GM18909 (cell line): ENCODE measurements around the gene SGMS1.
"Not testable (repeated sequence)": the region's sequence is repeated elsewhere in the genome, so short reads cannot be mapped to it uniquely, and the experiment has no call there.

Source experiments
- ATAC-seq: cut with Tn5 transposase; IDR thresholded peaks from one replicate; pipeline ENCODE4 v1.9.1; 2021; ENCODE audit warnings: mild to moderate bottlenecking; ENCODE audit not compliant: unreplicated experiment, poor library complexity

Gene SGMS1

GRCh38 chr10:50542871-50543270 is 80.9 kb downstream of the SGMS1 start:
- ATAC-seq = no peak

GRCh38 chr10:50541921-50542320 is 81.8 kb downstream of the SGMS1 start:
- ATAC-seq = peak; percentile 36

GRCh38 chr10:50541317-50541716 is 82.4 kb downstream of the SGMS1 start:
- ATAC-seq = no peak

GRCh38 chr10:50540826-50541122 is 83.0 kb downstream of the SGMS1 start:
- ATAC-seq = peak; percentile 5

- ATAC-seq = peak; percentile 61
Measured at GRCh38 chr10:50540069-50540825, 83.5 kb downstream of the SGMS1 start.

GRCh38 chr10:50538555-50539398 is 85.0 kb downstream of the SGMS1 start:
- ATAC-seq = peak; percentile 26

- no peak for ATAC-seq
Measured at GRCh38 chr10:50536617-50537240, 87.0 kb downstream of the SGMS1 start.

GRCh38 chr10:50534748-50535376 is 88.9 kb downstream of the SGMS1 start:
- ATAC-seq = not testable (repeated sequence)

GRCh38 chr10:50533296-50533695 is 90.5 kb downstream of the SGMS1 start:
- no peak for ATAC-seq

- ATAC-seq = no peak
Measured at GRCh38 chr10:50531388-50532077, 92.2 kb downstream of the SGMS1 start.

GRCh38 chr10:50529660-50530059 is 94.1 kb downstream of the SGMS1 start:
- ATAC-seq = no peak

GRCh38 chr10:50528206-50528605 is 95.5 kb downstream of the SGMS1 start:
- ATAC-seq = peak; percentile 56

- ATAC-seq = no peak
Measured at GRCh38 chr10:50527442-50528043, 96.2 kb downstream of the SGMS1 start.

GRCh38 chr10:50526185-50526584 is 97.6 kb downstream of the SGMS1 start:
- ATAC-seq = no peak

GRCh38 chr10:50523357-50523756 is 100.4 kb downstream of the SGMS1 start:
- no peak for ATAC-seq

GRCh38 chr10:50522908-50523307 is 100.8 kb downstream of the SGMS1 start:
- no peak for ATAC-seq

- no peak for ATAC-seq
Measured at GRCh38 chr10:50520115-50520514, 103.6 kb downstream of the SGMS1 start.

GRCh38 chr10:50517626-50518025 is 106.1 kb downstream of the SGMS1 start:
- ATAC-seq = no peak

- ATAC-seq = no peak
Measured at GRCh38 chr10:50516171-50516570, 107.6 kb downstream of the SGMS1 start.

- no peak for ATAC-seq
Measured at GRCh38 chr10:50515420-50515819, 108.3 kb downstream of the SGMS1 start.
